NCI-H1105 treated with DMSO at 0.1 percent for 48 hours (cell line): ENCODE measurements around the gene SPHK1.

Source experiments
- DNase-seq: peaks from one replicate; lab custom pipeline; 2025; lab: John Stamatoyannopoulos, UW

Gene SPHK1

GRCh38 chr17:76363107-76363842, 21.1 kb upstream of the SPHK1 start:
- DNase-seq: no peak

GRCh38 chr17:76365256-76365903, 19.0 kb upstream of the SPHK1 start:
- no peak for DNase-seq

GRCh38 chr17:76366247-76366646, 18.2 kb upstream of the SPHK1 start:
- DNase-seq: no peak

GRCh38 chr17:76367642-76368041, 16.8 kb upstream of the SPHK1 start:
- no peak for DNase-seq

- DNase-seq: no peak
Measured at GRCh38 chr17:76368545-76368944, 15.9 kb upstream of the SPHK1 start.

GRCh38 chr17:76369379-76369778, 15.0 kb upstream of the SPHK1 start:
- DNase-seq: no peak

- DNase-seq: no peak
Measured at GRCh38 chr17:76369804-76370203, 14.6 kb upstream of the SPHK1 start.

GRCh38 chr17:76370261-76370993, 14.0 kb upstream of the SPHK1 start:
- no peak for DNase-seq

- DNase-seq: no peak
Measured at GRCh38 chr17:76371656-76372628, 12.5 kb upstream of the SPHK1 start.

- no peak for DNase-seq
Measured at GRCh38 chr17:76376318-76377133, 7.9 kb upstream of the SPHK1 start.

GRCh38 chr17:76378548-76379274, 5.7 kb upstream of the SPHK1 start:
- DNase-seq: no peak

GRCh38 chr17:76379275-76379641, 5.2 kb upstream of the SPHK1 start:
- DNase-seq: no peak

GRCh38 chr17:76379646-76380376, 4.6 kb upstream of the SPHK1 start:
- DNase-seq: no peak

GRCh38 chr17:76381633-76382350, 2.6 kb upstream of the SPHK1 start:
- DNase-seq: no peak

GRCh38 chr17:76382351-76382802, 2.0 kb upstream of the SPHK1 start:
- DNase-seq: no peak

GRCh38 chr17:76382803-76383545, 1.4 kb upstream of the SPHK1 start:
- DNase-seq: no peak

GRCh38 chr17:76383546-76384221, 725 bp upstream of the SPHK1 start:
- DNase-seq: no peak
